ENCODE results near the gene MAP3K21. TPM values are rescaled to one million over a fixed set of nuclear protein-coding genes. Genes with fewer than 3 reads are reported as not detected.

Gene MAP3K21
- total RNA-seq, 4 donors from 2014 or later = 6.3 to 14.1 (median 8.9) TPM

GRCh38 chr1:233333086-233333485, 5.6 kb downstream of the MAP3K21 start:
- Histone ChIP-seq H3K27me3 (peaks cover 13% of the 10 kb centered on the region), H3K4me1 (peaks cover 14% of the 10 kb centered on the region), H3K9me3 (no peaks in the 10 kb centered on the region), H3K36me3 (no peaks in the 10 kb centered on the region), H3K27ac (no peak overlapping the region), H3K4me3 (no peak overlapping the region)
- 94% methylated on average over 1 of the region's 1 CpG for WGBS
- DNase-seq (ENCODE audit: low spot score in 2 of 2) = no peak
- no peak for TF ChIP-seq POLR2A (IDR thresholded peaks at IDR 0.05)
- no peak for TF ChIP-seq POLR2AphosphoS5 (IDR thresholded peaks at IDR 0.05)
- no peak for TF ChIP-seq EP300 (IDR thresholded peaks at IDR 0.05)
- no peak for TF ChIP-seq CTCF (IDR thresholded peaks at IDR 0.05)

- Histone ChIP-seq H3K4me3 (no peak overlapping the region), H3K9me3 (no peaks in the 10 kb centered on the region), H3K27me3 (peaks cover 4% of the 10 kb centered on the region), H3K27ac (no peak overlapping the region), H3K36me3 (no peaks in the 10 kb centered on the region), H3K4me1 (peaks cover 4% of the 10 kb centered on the region)
- DNase-seq (ENCODE audit: low spot score in 2 of 2) = no peak
- TF ChIP-seq POLR2A (IDR thresholded peaks at IDR 0.05) = no peak
- no peak for TF ChIP-seq EP300 (IDR thresholded peaks at IDR 0.05)
- TF ChIP-seq CTCF (IDR thresholded peaks at IDR 0.05) = no peak
- no peak for TF ChIP-seq POLR2AphosphoS5 (IDR thresholded peaks at IDR 0.05)
- WGBS = 85% methylated on average over 7 of the region's 7 CpGs
These were observed 6.6 kb downstream of the MAP3K21 start for GRCh38 chr1:233334092-233334491.

- Histone ChIP-seq H3K4me1 (no peaks in the 10 kb centered on the region), H3K36me3 (no peaks in the 10 kb centered on the region), H3K9me3 (no peaks in the 10 kb centered on the region), H3K27me3 (peaks cover 4% of the 10 kb centered on the region), H3K27ac (no peak overlapping the region), H3K4me3 (no peak overlapping the region)
- DNase-seq (ENCODE audit: low spot score in 2 of 2) = no peak
- 91% methylated on average over 5 of the region's 5 CpGs for WGBS
- no peak for TF ChIP-seq POLR2A (IDR thresholded peaks at IDR 0.05)
- TF ChIP-seq CTCF (IDR thresholded peaks at IDR 0.05) = no peak
- no peak for TF ChIP-seq EP300 (IDR thresholded peaks at IDR 0.05)
- no peak for TF ChIP-seq POLR2AphosphoS5 (IDR thresholded peaks at IDR 0.05)
These were observed 9.3 kb downstream of the MAP3K21 start for GRCh38 chr1:233336554-233337456.

- no peaks in the 10 kb centered on the region for H3K9me3 ChIP-seq
- no peak overlapping the region for H3K4me3 ChIP-seq
- DNase-seq (ENCODE audit: low spot score in 2 of 2) = no peak
- 79% methylated on average over 3 of the region's 3 CpGs for WGBS
- H3K36me3 ChIP-seq = no peaks in the 10 kb centered on the region
- TF ChIP-seq POLR2AphosphoS5 (IDR thresholded peaks at IDR 0.05) (no peak), CTCF (IDR thresholded peaks at IDR 0.05) (no peak), EP300 (IDR thresholded peaks at IDR 0.05) (no peak), POLR2A (IDR thresholded peaks at IDR 0.05) (no peak)
- no peak overlapping the region for H3K27ac ChIP-seq
- H3K27me3 ChIP-seq = peaks cover 4% of the 10 kb centered on the region
- no peaks in the 10 kb centered on the region for H3K4me1 ChIP-seq
These were observed 10.0 kb downstream of the MAP3K21 start for GRCh38 chr1:233337505-233337904.

GRCh38 chr1:233338102-233338501, 10.6 kb downstream of the MAP3K21 start:
- H3K4me3 ChIP-seq = no peak overlapping the region
- no peak for DNase-seq (ENCODE audit: low spot score in 2 of 2)
- H3K36me3 ChIP-seq = no peaks in the 10 kb centered on the region
- no peaks in the 10 kb centered on the region for H3K4me1 ChIP-seq
- H3K9me3 ChIP-seq = no peaks in the 10 kb centered on the region
- no peak overlapping the region for H3K27ac ChIP-seq
- WGBS = 72% methylated on average over 2 of the region's 2 CpGs
- peaks cover 4% of the 10 kb centered on the region for H3K27me3 ChIP-seq
- TF ChIP-seq EP300 (IDR thresholded peaks at IDR 0.05) = no peak
- no peak for TF ChIP-seq POLR2AphosphoS5 (IDR thresholded peaks at IDR 0.05)
- no peak for TF ChIP-seq CTCF (IDR thresholded peaks at IDR 0.05)
- no peak for TF ChIP-seq POLR2A (IDR thresholded peaks at IDR 0.05)

Measured in suprapubic skin (tissue), 4 donors.